CD4-positive, alpha-beta T cell treated with Interleukin-2 at 100 ng/mL for 4 hours (primary cell): ENCODE measurements around the gene CCL25.

ENCODE experiments used
- DNase-seq: peaks from one replicate; pipeline ENCODE4 v3.0.0-alpha.2; 2020; ENCODE audit warnings: low spot score

The CCL25 gene

GRCh38 chr19:8045872-8046568 lies 6.5 kb upstream of the CCL25 start:
- DNase-seq = no peak

DNA sequence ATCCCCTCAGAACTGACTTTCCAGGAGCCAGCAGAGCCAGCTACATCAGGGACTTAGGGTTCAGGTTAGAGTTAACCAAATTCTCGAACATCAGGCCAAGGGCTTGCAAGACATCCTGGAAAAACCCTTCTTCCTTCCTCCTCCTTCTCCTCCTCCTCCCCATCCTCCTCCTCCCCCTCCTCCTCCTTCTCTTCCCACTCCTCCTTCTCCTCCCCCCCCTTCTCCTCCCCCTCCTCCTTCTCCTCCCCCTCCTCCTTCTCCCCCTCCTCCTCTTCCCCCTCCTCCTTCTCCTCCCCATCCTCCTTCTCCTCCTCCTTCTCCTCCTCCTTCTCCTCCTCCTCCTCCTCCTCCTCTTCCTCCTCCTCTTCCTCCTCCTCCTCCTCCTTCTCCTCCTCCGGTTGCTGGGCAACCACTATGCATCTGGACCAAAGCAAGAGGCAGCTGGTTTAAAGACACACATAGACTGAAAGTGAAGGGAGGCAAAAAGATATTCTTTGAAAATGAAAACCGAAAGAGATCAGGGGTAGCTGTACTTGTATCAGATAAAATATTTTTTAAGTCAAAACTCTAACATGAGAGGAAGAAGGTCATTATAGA lies 5.9 kb upstream of the CCL25 start:
- DNase-seq = no peak

- peak; percentile 84 for DNase-seq
Observed at GRCh38 chr19:8050274-8051096, 2.1 kb upstream of the CCL25 start.

DNA sequence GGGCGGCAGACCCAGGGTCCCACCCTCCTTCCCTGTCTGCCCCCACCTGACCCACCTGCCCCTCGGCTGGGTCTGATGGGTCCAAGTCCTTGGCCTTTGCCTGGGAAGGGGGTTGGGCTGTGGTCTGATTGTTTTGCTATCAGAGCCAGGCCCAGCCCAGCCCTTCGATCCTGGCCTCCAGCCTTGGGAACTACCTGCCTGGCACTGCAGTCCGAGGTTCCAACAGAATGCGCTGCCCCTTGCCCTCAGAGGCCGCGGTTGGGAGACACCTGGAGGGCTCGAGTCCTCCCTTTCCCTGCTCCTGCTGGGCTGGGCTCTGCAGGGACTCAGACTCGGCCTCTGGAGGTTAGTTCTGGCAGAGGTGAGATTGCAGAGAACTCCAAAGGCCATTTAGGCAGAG lies 1.6 kb downstream of the CCL25 start:
- no peak for DNase-seq

DNA sequence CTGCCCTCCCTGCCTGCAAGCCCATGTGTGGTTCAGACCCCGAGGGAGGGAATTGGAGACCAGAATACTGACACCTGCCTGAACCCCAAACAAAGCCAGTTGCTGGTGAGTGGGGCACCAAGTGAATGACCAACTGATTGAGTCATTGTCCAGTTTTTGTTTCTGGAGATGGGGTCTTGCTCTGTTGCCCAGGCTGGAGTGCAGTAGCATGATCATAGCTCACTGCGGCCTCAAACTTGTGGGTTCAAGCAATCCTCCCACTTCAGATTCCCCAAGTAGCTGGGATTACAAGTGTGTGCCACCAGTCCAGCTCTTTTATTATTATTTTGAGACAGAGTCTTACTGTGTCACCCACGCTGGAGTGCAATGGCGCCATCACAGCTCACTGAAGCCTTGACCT lies 4.0 kb downstream of the CCL25 start:
- no peak for DNase-seq

- no peak for DNase-seq
Observed at GRCh38 chr19:8057545-8058270, 5.1 kb downstream of the CCL25 start.

DNA sequence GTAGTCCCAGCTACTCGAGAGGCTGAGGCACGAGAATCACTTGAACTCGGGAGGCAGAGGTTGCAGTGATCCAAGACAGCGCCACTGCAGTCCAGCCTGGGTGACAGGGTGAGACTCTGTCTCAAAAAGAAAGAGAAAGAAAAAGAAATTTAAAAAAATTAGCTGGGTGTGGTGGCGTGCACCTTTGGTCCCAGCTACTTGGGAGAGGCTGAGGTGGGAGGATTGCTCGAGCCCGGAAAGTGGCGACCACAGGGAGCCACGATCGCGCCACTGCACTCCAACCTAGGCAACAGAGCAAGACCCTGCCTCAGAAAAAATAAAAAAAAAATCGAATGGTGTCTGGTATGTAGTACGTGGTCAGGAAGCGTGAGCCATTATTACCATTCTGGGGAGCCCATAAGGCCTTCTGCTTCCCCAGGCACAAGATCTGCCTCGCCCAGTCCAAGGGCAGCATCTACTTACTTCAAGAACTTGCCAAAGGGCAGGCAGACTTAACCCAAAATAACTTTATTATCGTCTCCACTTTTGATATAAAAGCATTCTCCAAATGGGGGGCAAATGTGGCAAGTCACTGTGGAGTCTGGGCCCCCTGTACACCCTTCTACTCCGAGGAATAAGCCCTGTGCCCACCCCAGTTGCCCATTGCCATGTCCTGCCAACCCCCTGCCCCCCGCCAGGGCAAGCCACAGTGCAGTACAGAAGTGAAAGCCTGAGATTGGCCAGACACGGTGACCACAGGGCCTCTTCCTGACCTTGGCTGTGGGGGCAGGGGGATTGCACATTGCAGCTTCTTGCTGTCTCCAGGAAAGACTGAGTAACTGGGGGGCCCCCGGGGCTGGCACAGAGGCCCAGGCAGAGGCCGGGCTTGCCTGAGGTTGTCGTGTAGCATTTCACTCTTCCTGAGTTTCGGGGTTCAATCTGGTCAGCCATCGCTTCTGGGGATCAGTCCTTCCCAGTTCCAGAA lies 12.6 kb downstream of the CCL25 start:
- no peak for DNase-seq

GRCh38 chr19:8065875-8066261 lies 13.3 kb downstream of the CCL25 start:
- DNase-seq = no peak

DNA sequence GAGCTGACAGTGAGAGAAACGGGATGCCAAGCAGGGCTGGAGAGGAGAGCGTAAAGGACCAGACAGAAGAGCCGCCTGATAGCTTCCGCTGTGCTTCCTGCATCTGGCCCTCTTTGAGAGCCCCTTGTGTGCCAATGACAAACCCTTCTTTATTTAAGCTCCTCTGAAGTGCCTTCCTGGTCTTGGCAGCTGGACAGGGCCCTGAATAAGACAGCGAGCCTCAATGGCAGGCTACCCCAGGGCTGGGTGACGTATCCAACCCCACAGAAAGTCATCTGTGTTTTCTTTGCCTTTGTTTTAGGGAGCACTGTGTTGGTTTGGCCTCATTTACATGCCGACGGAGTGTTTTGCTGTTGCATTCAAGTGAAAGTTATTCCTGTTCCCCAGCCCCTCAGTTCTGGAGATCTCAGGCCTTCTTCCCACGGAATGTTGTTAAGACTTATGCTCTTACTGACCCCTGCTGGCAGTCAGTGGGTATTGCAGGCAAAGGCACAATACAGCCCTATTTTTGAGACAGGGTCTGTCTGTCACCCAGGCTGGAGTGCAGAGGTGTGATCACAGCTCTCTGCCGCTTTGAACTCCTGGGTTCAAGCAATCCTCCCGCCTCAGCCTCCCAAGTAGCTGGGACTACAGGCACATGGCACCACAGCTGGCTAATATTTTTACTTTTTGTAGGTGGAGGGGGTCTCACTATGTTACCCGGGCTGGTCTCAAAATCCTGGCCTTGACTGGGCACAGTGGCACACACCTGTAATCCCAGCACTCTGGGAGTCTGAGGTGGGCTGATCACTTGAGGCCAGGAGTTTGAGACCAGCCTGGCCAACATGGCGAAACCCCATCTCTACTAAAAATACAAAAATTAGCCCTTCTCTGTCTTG lies 16.8 kb downstream of the CCL25 start:
- DNase-seq = no peak

- no peak for DNase-seq
Observed at GRCh38 chr19:8071912-8072311, 19.4 kb downstream of the CCL25 start.

DNA sequence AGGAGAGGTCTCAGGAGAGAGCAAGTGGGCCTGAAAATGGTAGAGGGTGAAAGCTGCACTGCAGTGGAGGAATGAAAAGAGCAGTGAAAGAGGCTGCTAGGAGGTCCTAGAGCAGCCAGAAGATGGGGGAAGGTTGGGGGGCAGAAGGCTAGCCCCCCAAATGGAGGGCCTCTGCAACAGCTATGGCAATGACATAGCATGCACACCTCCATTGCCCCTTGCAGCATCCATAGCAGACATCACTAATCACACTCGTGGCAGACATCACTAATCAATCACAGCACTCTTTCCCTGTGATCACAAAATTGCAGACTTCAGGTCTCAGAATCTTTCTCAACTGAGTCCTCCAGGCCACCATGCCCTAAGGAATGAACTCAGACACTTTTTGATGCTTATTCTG lies 21.9 kb downstream of the CCL25 start:
- no peak for DNase-seq

GRCh38 chr19:8075158-8076074 lies 22.9 kb downstream of the CCL25 start:
- no peak for DNase-seq

DNA sequence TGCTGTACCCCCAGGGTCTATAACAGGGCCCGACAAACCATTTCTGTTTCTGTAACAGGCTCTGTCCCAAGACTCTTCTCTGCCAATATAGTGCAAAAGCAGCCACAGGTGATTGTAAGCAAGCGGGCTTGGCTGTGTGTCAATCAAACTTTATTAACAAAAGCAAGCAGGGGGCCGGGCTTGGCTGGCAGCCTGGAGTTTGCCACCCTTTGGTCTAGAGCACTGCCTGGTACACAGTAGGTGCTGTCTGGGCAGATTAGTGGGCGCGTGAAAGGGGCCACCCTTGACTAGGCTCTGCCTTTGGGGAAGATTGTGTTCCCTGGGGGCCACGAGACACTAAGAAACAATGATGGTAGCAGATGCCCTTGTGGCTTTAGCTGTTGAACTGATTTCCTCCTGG lies 27.4 kb downstream of the CCL25 start:
- DNase-seq = no peak

- no peak for DNase-seq
Observed at GRCh38 chr19:8080832-8081231, 28.3 kb downstream of the CCL25 start.

- no peak for DNase-seq
Observed at GRCh38 chr19:8081569-8082550, 29.3 kb downstream of the CCL25 start.

DNA sequence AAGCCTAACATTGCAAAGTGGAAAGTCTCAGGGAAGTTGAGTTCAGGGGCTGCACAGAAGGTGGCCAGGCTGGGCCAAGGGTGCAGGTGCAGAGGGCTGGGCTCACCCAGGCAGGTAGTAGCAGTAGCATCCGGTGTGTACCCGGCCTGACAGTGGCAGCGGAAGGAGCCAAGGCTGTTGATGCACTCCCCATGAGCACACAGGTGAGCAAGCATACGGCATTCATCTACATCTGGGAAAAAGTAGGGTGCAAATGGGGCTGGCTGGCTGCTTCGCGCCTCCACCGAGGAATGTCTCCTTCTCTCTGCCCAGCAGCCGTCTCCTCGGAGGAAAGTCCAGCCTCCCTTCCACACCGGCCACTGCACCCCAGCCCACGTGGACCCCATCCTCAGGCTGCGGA lies 30.6 kb downstream of the CCL25 start:
- no peak for DNase-seq

DNA sequence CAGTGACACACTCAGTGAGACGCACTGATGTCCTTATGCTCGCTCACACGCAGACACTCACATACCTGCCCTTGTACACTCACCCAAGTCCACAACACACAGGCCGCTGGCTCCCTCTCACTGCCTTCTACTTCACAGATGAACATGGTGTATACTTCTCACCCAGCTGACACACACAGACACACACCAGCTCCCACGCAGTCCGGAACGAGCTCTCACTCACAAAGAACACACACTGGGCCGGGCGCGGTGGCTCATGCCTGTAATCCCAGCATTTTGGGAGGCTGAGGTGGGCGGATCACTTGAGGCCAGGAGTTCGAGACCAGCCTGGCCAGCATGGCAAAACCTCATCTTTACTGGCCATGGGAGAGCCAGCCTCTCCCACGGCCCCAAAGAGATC lies 31.6 kb downstream of the CCL25 start:
- no peak for DNase-seq
